ENCODE results near the gene SLC39A9. TPM values are rescaled to one million over a fixed set of nuclear protein-coding genes. Genes with fewer than 3 reads are reported as not detected.

The SLC39A9 gene
- total and polyA plus RNA-seq, 10 of the 15 experiments (the other 5 are each of a cell fraction or from before 2014, with no cell fraction given): 19.9 to 109 (median 46.9) TPM

DNA sequence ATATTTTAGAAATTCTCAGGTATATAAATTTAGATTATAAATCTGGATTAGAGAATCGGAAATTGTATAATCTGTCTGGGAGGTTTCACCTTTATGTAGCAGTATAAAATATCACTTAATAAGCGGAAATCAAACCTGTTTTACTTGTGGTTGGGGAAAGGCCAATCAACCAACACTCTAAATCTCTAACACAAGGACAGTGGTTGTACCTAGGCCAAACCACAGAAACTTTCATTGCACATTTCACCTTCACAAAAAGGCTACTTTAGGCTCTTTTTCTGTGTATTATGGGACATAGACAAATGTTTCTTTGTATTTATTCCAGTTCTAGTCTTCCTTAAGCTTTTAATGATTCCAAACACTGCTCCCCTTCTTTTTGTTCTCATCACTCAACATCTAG, 20.2 kb upstream of the SLC39A9 start:
- RAD21 ChIA-PET (ENCODE audit: unreplicated experiment): interaction anchor here (0.7 to 1.6 kb wide), 4 partner anchors 12 to 64 kb away, joined by 3 to 8 read pairs (median 3); no protein-coding TSS in a partner anchor
- no peaks in the 10 kb centered on the region for H3K4me1 ChIP-seq (ENCODE audit: control insufficient read depth, insufficient read depth, low read length)
- 89% methylated on average over 2 of the region's 2 CpGs for WGBS (ENCODE audit: insufficient coverage, insufficient replicate concordance, low lambda C conversion rate, missing lambda C conversion rate)
- peaks cover 11% of the 10 kb centered on the region for H3K79me2 ChIP-seq (ENCODE audit: control insufficient read depth, insufficient read depth, low read length)
- no peaks in the 10 kb centered on the region for H3K27me3 ChIP-seq (replicated peaks in 1 of 2; ENCODE audit: control insufficient read depth in 2 of 2, insufficient read depth in 2 of 2, low read length in 1 of 2)
- no peak overlapping the region for H3K27ac ChIP-seq (ENCODE audit: control insufficient read depth, insufficient read depth)
- DNase-seq (ENCODE audit: low read depth, low spot score): no peak
- intact Hi-C loops (cut with micrococcal nuclease; ENCODE audit: unreplicated experiment): no loop called here
- H3K4me3 ChIP-seq: no peak overlapping the region
- POLR2A ChIA-PET: interaction anchor here (2.8 kb wide), 1 partner anchor 9 kb away, joined by 8 read pairs; no protein-coding TSS in a partner anchor
- H3K9ac ChIP-seq (ENCODE audit: control insufficient read depth, insufficient read depth, low read length): no peak overlapping the region
- in situ Hi-C loops (cut with MboI): no loop called here
- no TSS peak for BruUV-seq (replicated peaks)
- ATAC-seq: peak; percentile 18; the same call in 1 of the 3 replicates
- H3K36me3 ChIP-seq (ENCODE audit: control insufficient read depth in 2 of 2, insufficient read depth in 2 of 2, low read length in 1 of 2): peaks cover 1 to 35% of the 10 kb centered on the region in 2 experiments
- no peaks in the 10 kb centered on the region for H3K9me3 ChIP-seq (replicated peaks; ENCODE audit: control insufficient read depth, insufficient read depth, low read length)
- no peak for TF ChIP-seq ZNF384 (IDR thresholded peaks at IDR 0.05; ENCODE audit: borderline replicate concordance, low read depth, low read length)
- TF ChIP-seq, protein P1, sequence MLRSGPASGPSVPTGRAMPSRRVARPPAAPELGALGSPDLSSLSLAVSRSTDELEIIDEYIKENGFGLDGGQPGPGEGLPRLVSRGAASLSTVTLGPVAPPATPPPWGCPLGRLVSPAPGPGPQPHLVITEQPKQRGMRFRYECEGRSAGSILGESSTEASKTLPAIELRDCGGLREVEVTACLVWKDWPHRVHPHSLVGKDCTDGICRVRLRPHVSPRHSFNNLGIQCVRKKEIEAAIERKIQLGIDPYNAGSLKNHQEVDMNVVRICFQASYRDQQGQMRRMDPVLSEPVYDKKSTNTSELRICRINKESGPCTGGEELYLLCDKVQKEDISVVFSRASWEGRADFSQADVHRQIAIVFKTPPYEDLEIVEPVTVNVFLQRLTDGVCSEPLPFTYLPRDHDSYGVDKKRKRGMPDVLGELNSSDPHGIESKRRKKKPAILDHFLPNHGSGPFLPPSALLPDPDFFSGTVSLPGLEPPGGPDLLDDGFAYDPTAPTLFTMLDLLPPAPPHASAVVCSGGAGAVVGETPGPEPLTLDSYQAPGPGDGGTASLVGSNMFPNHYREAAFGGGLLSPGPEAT (IDR thresholded peaks at IDR 0.05; ENCODE audit: low read depth): no peak
- TF ChIP-seq HDAC2 (IDR thresholded peaks at IDR 0.05): no peak
- TF ChIP-seq YBX1 (IDR thresholded peaks at IDR 0.05): no peak
- peak; percentile 46 for TF ChIP-seq RUNX3 (IDR thresholded peaks at IDR 0.05; ENCODE audit: low read length)
- TF ChIP-seq NFYB (IDR thresholded peaks at IDR 0.05; ENCODE audit: insufficient read depth, low read depth, low read length): no peak
- TF ChIP-seq LARP7 (IDR thresholded peaks at IDR 0.05): no peak
- TF ChIP-seq POLR2AphosphoS5 (IDR thresholded peaks at IDR 0.05; ENCODE audit: low read length): peak; percentile 41; the same call in 1 of the 2 replicates
- TF ChIP-seq POLR2AphosphoS2 (IDR thresholded peaks at IDR 0.05; ENCODE audit: low read depth, low read length): no peak
- TF ChIP-seq EZH2 (IDR thresholded peaks at IDR 0.05; ENCODE audit: borderline replicate concordance, control insufficient read depth, low read depth, low read length): no peak
- no peak overlapping the region for H3K4me2 ChIP-seq (ENCODE audit: control insufficient read depth, insufficient read depth)
- SMC1A ChIA-PET (ENCODE audit: uncharacterized antibody, unreplicated experiment): interaction anchor here (0.9 to 1.7 kb wide), 5 partner anchors 9 to 81 kb away, joined by 3 to 5 read pairs (median 3); no protein-coding TSS in a partner anchor
- CTCF ChIA-PET: interaction anchor here (1.3 kb wide), 1 partner anchor 12 kb away, joined by 4 read pairs; no protein-coding TSS in a partner anchor
- H2AFZ ChIP-seq (ENCODE audit: control insufficient read depth, low read depth, low read length): no peak overlapping the region
- H4K20me1 ChIP-seq (ENCODE audit: control insufficient read depth, insufficient read depth): no peaks in the 10 kb centered on the region
- no peak for FAIRE-seq
